Muscle of leg (tissue), 11 donors: ENCODE data around the gene GRHL1. TPM values are rescaled to one million over a fixed set of nuclear protein-coding genes. Genes with fewer than 3 reads are reported as not detected.

Source experiments
- DNase-seq: peaks from one replicate; pipeline ENCODE4 v3.0.0; 2013
- H3K27ac ChIP-seq: one replicate; pipeline ENCODE4 v1.5.1; 2013; ENCODE audit warnings: mild to moderate bottlenecking, low read length, control low read depth
- H3K27me3 ChIP-seq: one replicate; pipeline ENCODE4 v1.6.1; 2013; ENCODE audit warnings: low read length; ENCODE audit not compliant: control insufficient read depth, insufficient read depth
- H3K36me3 ChIP-seq: one replicate; pipeline ENCODE4 v1.6.1; 2013; ENCODE audit warnings: low read length; ENCODE audit not compliant: control insufficient read depth, insufficient read depth
- H3K4me1 ChIP-seq: one replicate; pipeline ENCODE4 v1.6.1; 2013; ENCODE audit warnings: low read length; ENCODE audit not compliant: control insufficient read depth, insufficient read depth
- H3K4me3 ChIP-seq: one replicate; pipeline ENCODE4 v1.5.1; 2013; ENCODE audit warnings: low read length, control low read depth
- H3K9me3 ChIP-seq: replicated peaks from 2 replicates; pipeline ENCODE4 v1.6.1; 2013; ENCODE audit warnings: low read depth, low read length; ENCODE audit not compliant: control insufficient read depth
- WGBS: methylation state at CpG from one replicate; pipeline ENCODE4 v1.1.5; 2013; ENCODE audit warnings: missing lambda C conversion rate; ENCODE audit not compliant: insufficient coverage; 5-methylcytosine and 5-hydroxymethylcytosine counted together
- polyA plus RNA-seq, 8 donors: library from polyadenylated mRNA; unstranded; fragments of 120-200 nt; gene quantifications; one replicate each; pipeline versions ENCODE4 v1.2.1 to v1.2.3, GENCODE V29; 2013; ENCODE audit warnings: inconsistent platforms in 1 of 8, low replicate concordance in 1 of 8; ENCODE audit not compliant: insufficient read length in 8 of 8, insufficient read depth in 1 of 8
- total RNA-seq: library from RNA; stranded (reverse); fragments of 120-200 nt; gene quantifications from one replicate; pipeline ENCODE4 v1.2.4, GENCODE V29; 2013

Gene GRHL1
- total and polyA plus RNA-seq, 9 donors: 0.48 to 4.3 (median 1.0) TPM

- peaks cover 5% of the 10 kb centered on the region for H3K4me1 ChIP-seq
- WGBS: 56% methylated on average over 3 of the region's 9 CpGs
- DNase-seq: no peak
- H3K27me3 ChIP-seq: no peaks in the 10 kb centered on the region
- H3K4me3 ChIP-seq: no peak overlapping the region
- H3K36me3 ChIP-seq: no peaks in the 10 kb centered on the region
- no peak overlapping the region for H3K27ac ChIP-seq
- no peaks in the 10 kb centered on the region for H3K9me3 ChIP-seq
Observed at GRCh38 chr2:9971105-9971818, 19.8 kb downstream of the GRHL1 start.

GRCh38 chr2:9971890-9972289, 20.4 kb downstream of the GRHL1 start:
- Histone ChIP-seq H3K9me3 (no peaks in the 10 kb centered on the region), H3K27me3 (no peaks in the 10 kb centered on the region), H3K4me1 (peaks cover 5% of the 10 kb centered on the region), H3K4me3 (no peak overlapping the region), H3K36me3 (no peaks in the 10 kb centered on the region), H3K27ac (no peak overlapping the region)
- no peak for DNase-seq
- WGBS: 94% methylated on average over 5 of the region's 6 CpGs

GRCh38 chr2:9972621-9973479, 21.4 kb downstream of the GRHL1 start:
- WGBS: 80% methylated on average over 5 of the region's 13 CpGs
- Histone ChIP-seq H3K4me3 (no peak overlapping the region), H3K27ac (no peak overlapping the region), H3K9me3 (no peaks in the 10 kb centered on the region), H3K27me3 (no peaks in the 10 kb centered on the region), H3K36me3 (no peaks in the 10 kb centered on the region), H3K4me1 (peaks cover 5% of the 10 kb centered on the region)
- DNase-seq: no peak

GRCh38 chr2:9973690-9974089, 22.2 kb downstream of the GRHL1 start:
- Histone ChIP-seq H3K27ac (no peak overlapping the region), H3K9me3 (no peaks in the 10 kb centered on the region), H3K4me1 (peaks cover 5% of the 10 kb centered on the region), H3K36me3 (no peaks in the 10 kb centered on the region), H3K27me3 (no peaks in the 10 kb centered on the region), H3K4me3 (no peak overlapping the region)
- no peak for DNase-seq
- 60% methylated on average over 1 of the region's 6 CpGs for WGBS

- no peaks in the 10 kb centered on the region for H3K27me3 ChIP-seq
- H3K27ac ChIP-seq: no peak overlapping the region
- H3K4me3 ChIP-seq: no peak overlapping the region
- no peak for DNase-seq
- no peaks in the 10 kb centered on the region for H3K9me3 ChIP-seq
- peaks cover 5% of the 10 kb centered on the region for H3K4me1 ChIP-seq
- no CpG with 5 or more reads among the region's 4 CpGs for WGBS
- no peaks in the 10 kb centered on the region for H3K36me3 ChIP-seq
Observed at GRCh38 chr2:9974343-9974742, 22.9 kb downstream of the GRHL1 start.

GRCh38 chr2:9975328-9975727, 23.8 kb downstream of the GRHL1 start:
- Histone ChIP-seq H3K9me3 (no peaks in the 10 kb centered on the region), H3K4me1 (peaks cover 3% of the 10 kb centered on the region), H3K36me3 (no peaks in the 10 kb centered on the region), H3K4me3 (no peak overlapping the region), H3K27me3 (no peaks in the 10 kb centered on the region), H3K27ac (no peak overlapping the region)
- no peak for DNase-seq
- 93% methylated on average over 3 of the region's 10 CpGs for WGBS

- Histone ChIP-seq H3K4me3 (no peak overlapping the region), H3K9me3 (no peaks in the 10 kb centered on the region), H3K36me3 (no peaks in the 10 kb centered on the region), H3K27ac (no peak overlapping the region), H3K27me3 (no peaks in the 10 kb centered on the region), H3K4me1 (peaks cover 2% of the 10 kb centered on the region)
- WGBS: 67% methylated on average over 8 of the region's 9 CpGs
- peak; percentile 76 for DNase-seq
Observed at GRCh38 chr2:9975805-9976447, 24.4 kb downstream of the GRHL1 start.

- Histone ChIP-seq H3K4me1 (peaks cover 11% of the 10 kb centered on the region), H3K9me3 (no peaks in the 10 kb centered on the region), H3K27me3 (no peaks in the 10 kb centered on the region), H3K4me3 (no peak overlapping the region), H3K36me3 (no peaks in the 10 kb centered on the region), H3K27ac (no peak overlapping the region)
- 28% methylated on average over 5 of the region's 6 CpGs for WGBS
- no peak for DNase-seq
Observed at GRCh38 chr2:9979977-9980376, 28.5 kb downstream of the GRHL1 start.

- H3K9me3 ChIP-seq: no peaks in the 10 kb centered on the region
- no CpG with 5 or more reads among the region's 2 CpGs for WGBS
- peaks cover 11% of the 10 kb centered on the region for H3K4me1 ChIP-seq
- no peak for DNase-seq
- no peaks in the 10 kb centered on the region for H3K27me3 ChIP-seq
- no peak overlapping the region for H3K4me3 ChIP-seq
- H3K27ac ChIP-seq: no peak overlapping the region
- no peaks in the 10 kb centered on the region for H3K36me3 ChIP-seq
Observed at GRCh38 chr2:9980520-9980919, 29.0 kb downstream of the GRHL1 start.

- H3K36me3 ChIP-seq: no peaks in the 10 kb centered on the region
- no peaks in the 10 kb centered on the region for H3K27me3 ChIP-seq
- no peak overlapping the region for H3K27ac ChIP-seq
- no peak for DNase-seq
- WGBS: no CpG with 5 or more reads among the region's 3 CpGs
- peaks cover 11% of the 10 kb centered on the region for H3K4me1 ChIP-seq
- H3K9me3 ChIP-seq: no peaks in the 10 kb centered on the region
- no peak overlapping the region for H3K4me3 ChIP-seq
Observed at GRCh38 chr2:9981655-9982054, 30.2 kb downstream of the GRHL1 start.
